AG20443 (cell line): ENCODE results near the gene TCEANC.
"Not testable (repeated sequence)": the region's sequence is repeated elsewhere in the genome, so short reads cannot be mapped to it uniquely, and the experiment has no call there.

Source experiments
- DNase-seq: peaks from one replicate; pipeline ENCODE4 v3.0.0; 2012; ENCODE audit warnings: low spot score, mixed read lengths

The TCEANC gene

GRCh38 chrX:13652850-13653693, at the start of gene TCEANC:
Gene TCEANC, plus strand, starts transcription at chrX:13653141. Its CDS starts 9,368 bp downstream, at chrX:13662509.
- peak; percentile 93 for DNase-seq

- DNase-seq, result no peak
Observed at GRCh38 chrX:13605611-13606010, 47.3 kb upstream of the TCEANC start.

- DNase-seq, result no peak
Observed at GRCh38 chrX:13607331-13607995, 45.5 kb upstream of the TCEANC start.

- no peak for DNase-seq
Observed at GRCh38 chrX:13607996-13608365, 45.0 kb upstream of the TCEANC start.

- DNase-seq, result no peak
Observed at GRCh38 chrX:13614154-13614553, 38.8 kb upstream of the TCEANC start.

- DNase-seq, result no peak
Observed at GRCh38 chrX:13620207-13620606, 32.7 kb upstream of the TCEANC start.

GRCh38 chrX:13622401-13622964, 30.5 kb upstream of the TCEANC start:
- DNase-seq, result no peak

GRCh38 chrX:13627306-13627705, 25.6 kb upstream of the TCEANC start:
- DNase-seq, result no peak

GRCh38 chrX:13637224-13637623, 15.7 kb upstream of the TCEANC start:
- not testable (repeated sequence) for DNase-seq

- no peak for DNase-seq
Observed at GRCh38 chrX:13638021-13638420, 14.9 kb upstream of the TCEANC start.

GRCh38 chrX:13638826-13639225, 14.1 kb upstream of the TCEANC start:
- DNase-seq, result no peak

- DNase-seq, result not testable (repeated sequence)
Observed at GRCh38 chrX:13641684-13642083, 11.3 kb upstream of the TCEANC start.

GRCh38 chrX:13645464-13646153, 7.3 kb upstream of the TCEANC start:
- no peak for DNase-seq

GRCh38 chrX:13646154-13646549, 6.8 kb upstream of the TCEANC start:
- DNase-seq, result peak; percentile 58

GRCh38 chrX:13647709-13648212, 5.2 kb upstream of the TCEANC start:
- no peak for DNase-seq

GRCh38 chrX:13648336-13648735, 4.6 kb upstream of the TCEANC start:
- DNase-seq, result not testable (repeated sequence)

- DNase-seq, result no peak
Observed at GRCh38 chrX:13649838-13650237, 3.1 kb upstream of the TCEANC start.

- no peak for DNase-seq
Observed at GRCh38 chrX:13650318-13650717, 2.6 kb upstream of the TCEANC start.

GRCh38 chrX:13651150-13651549, 1.8 kb upstream of the TCEANC start:
- no peak for DNase-seq

- peak; percentile 34 for DNase-seq
Observed at GRCh38 chrX:13652287-13652793, 601 bp upstream of the TCEANC start.

GRCh38 chrX:13654116-13654515, 1.2 kb downstream of the TCEANC start:
- DNase-seq, result no peak

- DNase-seq, result no peak
Observed at GRCh38 chrX:13655674-13656073, 2.7 kb downstream of the TCEANC start.
